IPS-20b (cell line): ENCODE measurements around the gene ZYX.

Experiments
- H3K27ac ChIP-seq: one replicate; pipeline ENCODE4 v1.5.1; 2013; ENCODE audit warnings: low read length
- H3K27me3 ChIP-seq: 2 replicates; pipeline ENCODE4 v1.6.1; 2013; ENCODE audit warnings: mild to moderate bottlenecking, low read length, inconsistent platforms; ENCODE audit not compliant: insufficient read depth
- H3K36me3 ChIP-seq: 2 replicates; pipeline ENCODE4 v1.6.1; 2013; ENCODE audit warnings: low read depth, mild to moderate bottlenecking, inconsistent platforms, low read length, moderate library complexity; ENCODE audit not compliant: insufficient read depth
- H3K4me1 ChIP-seq: 2 replicates; pipeline ENCODE4 v1.6.1; 2013; ENCODE audit warnings: mild to moderate bottlenecking, control low read depth, inconsistent platforms, low read length, moderate library complexity; ENCODE audit not compliant: insufficient read depth
- H3K4me3 ChIP-seq: 2 replicates; pipeline ENCODE4 v1.5.1; 2013; ENCODE audit warnings: mild to moderate bottlenecking, low read length, inconsistent platforms
- H3K9ac ChIP-seq: 2 replicates; pipeline ENCODE4 v1.6.1; 2013; ENCODE audit warnings: low read depth, mild to moderate bottlenecking, inconsistent platforms, low read length, moderate library complexity
- H3K9me3 ChIP-seq: 2 replicates; pipeline ENCODE4 v1.6.1; 2013; ENCODE audit warnings: mild to moderate bottlenecking, low read depth, low read length, inconsistent platforms; ENCODE audit not compliant: insufficient read depth

ZYX gene

DNA sequence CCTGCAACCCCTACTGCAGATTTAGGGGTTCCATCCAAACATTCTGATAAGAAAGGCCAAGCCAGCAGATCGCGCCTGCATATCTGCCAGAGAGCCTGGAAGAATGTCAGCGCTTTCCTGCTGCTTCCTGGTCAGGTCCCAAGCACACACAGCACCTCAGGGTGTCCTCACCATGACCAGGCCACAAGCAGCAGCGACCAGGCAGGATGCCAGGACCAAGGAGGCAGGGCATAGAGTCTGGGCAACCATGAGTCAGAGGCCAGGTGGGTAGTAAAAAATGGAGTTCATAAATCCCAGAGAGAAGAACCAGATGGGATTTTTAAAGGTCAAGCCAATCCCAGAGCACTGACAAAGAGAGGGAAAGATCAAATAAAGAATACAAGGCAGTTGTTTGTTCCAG is 13.2 kb upstream of the ZYX start:
- Histone ChIP-seq H3K4me3 (no peak overlapping the region), H3K9me3 (no peaks in the 10 kb centered on the region), H3K36me3 (no peaks in the 10 kb centered on the region), H3K4me1 (peaks cover 29% of the 10 kb centered on the region), H3K27me3 (peaks cover 26% of the 10 kb centered on the region), H3K27ac (no peak overlapping the region), H3K9ac (no peak overlapping the region)

DNA sequence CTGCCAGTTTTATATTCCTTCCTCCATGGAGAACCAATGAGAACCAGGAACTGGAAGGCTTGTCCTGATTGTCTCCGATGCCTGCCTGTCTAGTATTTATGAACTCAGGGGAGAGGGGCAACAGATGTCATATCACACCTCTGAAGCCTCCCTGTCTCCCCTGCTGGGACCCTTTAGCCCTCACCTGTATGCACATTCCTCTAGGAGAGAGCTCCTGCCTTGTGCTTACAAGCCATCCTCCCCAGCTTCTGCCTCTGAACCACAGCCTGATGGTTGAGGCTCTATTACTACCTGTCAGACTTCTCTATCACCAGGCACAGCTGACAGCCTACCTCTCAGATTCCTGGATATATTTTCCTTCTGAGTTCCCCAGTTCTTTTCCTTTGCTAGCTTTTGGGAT is 12.8 kb upstream of the ZYX start:
- no peaks in the 10 kb centered on the region for H3K9me3 ChIP-seq
- no peak overlapping the region for H3K4me3 ChIP-seq
- H3K27ac ChIP-seq = no peak overlapping the region
- H3K36me3 ChIP-seq = no peaks in the 10 kb centered on the region
- peaks cover 22% of the 10 kb centered on the region for H3K27me3 ChIP-seq
- H3K4me1 ChIP-seq = peaks cover 26% of the 10 kb centered on the region
- no peak overlapping the region for H3K9ac ChIP-seq

DNA sequence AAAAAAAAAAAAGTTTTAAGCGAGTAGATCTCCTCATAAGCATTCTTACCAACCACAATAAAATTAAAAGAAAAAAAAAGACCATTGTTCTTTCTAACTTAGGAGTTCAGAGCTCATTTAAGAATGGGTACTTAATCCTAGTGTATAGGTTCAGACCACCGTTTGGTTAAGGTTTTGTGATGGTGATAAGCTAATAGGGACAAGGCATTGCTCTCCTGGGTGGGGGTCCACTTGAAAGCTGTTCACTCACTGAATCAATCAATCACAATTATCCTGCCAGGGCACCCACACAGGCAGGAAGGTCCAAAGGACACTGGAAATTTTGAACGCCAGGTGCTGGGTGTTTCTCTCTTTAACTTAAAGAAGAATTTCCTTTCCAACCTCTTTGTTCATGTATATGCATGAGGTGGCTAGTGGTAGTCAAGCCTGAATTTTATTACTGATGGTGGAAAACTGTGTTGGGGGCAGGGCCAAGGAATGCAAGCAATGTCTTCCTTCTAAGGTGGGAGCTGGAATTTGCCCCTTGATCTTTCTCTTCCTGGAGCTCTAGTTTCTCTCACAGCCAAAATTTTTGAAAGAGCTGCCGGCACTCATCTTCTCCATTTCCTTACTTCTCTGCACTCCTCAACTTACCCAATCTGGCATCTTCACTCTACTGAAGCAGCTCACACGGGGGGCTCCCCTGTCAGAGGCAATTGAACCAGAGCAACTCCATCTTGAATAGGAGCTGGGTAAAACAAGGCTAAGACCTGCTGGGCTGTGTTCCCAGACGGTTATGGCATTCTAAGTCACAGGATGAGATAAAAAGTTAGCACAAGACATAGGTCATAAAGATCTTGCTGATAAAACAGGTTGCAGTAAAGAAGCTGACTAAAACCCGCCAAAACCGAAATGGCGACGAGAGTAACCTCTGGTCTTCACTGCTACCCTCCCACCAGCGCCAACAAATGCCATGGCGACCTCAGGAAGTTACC is 11.2 kb upstream of the ZYX start:
- Histone ChIP-seq H3K9ac (peak overlapping the region; percentile 57; the same call in 1 of the 2 replicates), H3K27me3 (peaks cover 6% of the 10 kb centered on the region; the same call in 1 of the 2 replicates), H3K4me3 (peak overlapping the region; percentile 46; the same call in 1 of the 2 replicates), H3K9me3 (no peaks in the 10 kb centered on the region), H3K4me1 (peaks cover 25% of the 10 kb centered on the region), H3K36me3 (no peaks in the 10 kb centered on the region), H3K27ac (no peak overlapping the region)

DNA sequence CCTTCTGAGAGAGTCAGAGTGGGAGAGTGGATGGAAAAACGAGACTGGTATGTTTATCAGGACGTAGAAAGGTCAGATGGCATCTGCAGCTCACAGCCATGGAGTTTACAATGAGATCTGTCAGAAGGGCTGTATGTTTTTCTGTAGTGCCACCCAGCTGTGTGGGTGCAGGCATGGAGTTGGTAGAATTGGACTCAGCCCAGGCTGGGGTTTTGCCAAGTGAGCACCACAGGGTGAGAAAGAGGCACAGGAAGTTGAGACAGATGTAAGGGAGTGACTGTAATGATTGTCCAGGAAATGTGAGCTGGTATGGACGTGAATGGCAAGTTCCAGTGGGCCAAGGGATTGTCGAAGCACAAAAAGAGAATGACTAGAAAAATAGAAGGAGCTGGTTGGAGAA is 9.1 kb upstream of the ZYX start:
- no peak overlapping the region for H3K27ac ChIP-seq

DNA sequence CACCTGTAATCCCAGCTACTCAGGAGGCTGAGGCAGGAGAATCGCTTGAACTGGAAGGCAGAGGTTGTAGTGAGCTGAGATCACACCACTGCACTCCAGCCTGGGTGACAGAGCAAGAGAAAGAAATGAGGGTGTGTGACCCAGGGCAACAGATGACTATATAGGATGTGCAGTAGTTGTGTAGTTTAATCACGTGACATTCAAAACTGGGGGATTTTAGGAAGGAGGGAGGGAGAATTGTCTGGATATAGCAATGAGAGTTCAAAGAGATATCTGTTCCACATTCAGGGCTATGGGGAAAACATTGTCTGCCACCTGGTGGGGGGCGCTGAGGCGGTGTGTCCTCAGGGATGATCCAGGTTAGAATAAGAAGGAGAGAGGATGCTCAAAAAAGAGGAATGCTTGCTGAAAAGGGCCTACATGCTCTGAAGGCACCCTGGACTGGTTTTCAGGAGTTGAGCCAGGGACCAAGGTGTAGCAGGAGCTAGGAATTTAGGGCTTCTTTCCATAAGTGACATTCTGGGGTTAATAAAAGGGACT is 7.8 kb upstream of the ZYX start:
- H3K27ac ChIP-seq = no peak overlapping the region

More for the DNA sequence above, 9.1 kb upstream of the ZYX start:
- H3K4me3 ChIP-seq = no peak overlapping the region
- no peak overlapping the region for H3K9ac ChIP-seq
- no peaks in the 10 kb centered on the region for H3K27me3 ChIP-seq
- peaks cover 25% of the 10 kb centered on the region for H3K4me1 ChIP-seq
- H3K9me3 ChIP-seq = no peaks in the 10 kb centered on the region
- no peaks in the 10 kb centered on the region for H3K36me3 ChIP-seq

DNA sequence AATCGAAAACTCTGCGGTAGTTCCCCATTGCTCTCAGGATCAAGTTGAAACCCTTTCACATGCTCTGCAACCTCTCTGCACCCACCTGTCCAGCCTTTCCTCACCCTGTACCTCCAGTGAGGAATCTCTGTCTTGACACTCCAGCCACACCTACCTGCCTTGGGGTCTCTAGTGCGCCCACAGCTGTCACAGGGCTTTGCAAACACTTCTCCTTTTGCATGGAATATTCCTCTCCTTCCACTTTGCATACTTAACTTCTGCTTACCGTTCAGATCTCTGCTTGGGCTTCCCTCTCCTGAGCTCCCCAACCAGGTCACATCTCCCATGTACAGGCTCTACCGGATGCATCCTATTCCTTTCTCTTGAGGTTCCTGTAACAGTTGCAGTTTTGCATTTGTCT is 6.6 kb upstream of the ZYX start:
- H3K9me3 ChIP-seq = no peaks in the 10 kb centered on the region
- no peak overlapping the region for H3K9ac ChIP-seq
- H3K4me3 ChIP-seq = no peak overlapping the region
- no peaks in the 10 kb centered on the region for H3K36me3 ChIP-seq
- no peak overlapping the region for H3K27ac ChIP-seq
- peaks cover 24% of the 10 kb centered on the region for H3K4me1 ChIP-seq
- H3K27me3 ChIP-seq = no peaks in the 10 kb centered on the region

More for the DNA sequence above, 7.8 kb upstream of the ZYX start:
- Histone ChIP-seq H3K9me3 (no peaks in the 10 kb centered on the region), H3K9ac (no peak overlapping the region), H3K4me3 (no peak overlapping the region), H3K36me3 (no peaks in the 10 kb centered on the region), H3K27me3 (no peaks in the 10 kb centered on the region), H3K4me1 (peaks cover 24% of the 10 kb centered on the region)

DNA sequence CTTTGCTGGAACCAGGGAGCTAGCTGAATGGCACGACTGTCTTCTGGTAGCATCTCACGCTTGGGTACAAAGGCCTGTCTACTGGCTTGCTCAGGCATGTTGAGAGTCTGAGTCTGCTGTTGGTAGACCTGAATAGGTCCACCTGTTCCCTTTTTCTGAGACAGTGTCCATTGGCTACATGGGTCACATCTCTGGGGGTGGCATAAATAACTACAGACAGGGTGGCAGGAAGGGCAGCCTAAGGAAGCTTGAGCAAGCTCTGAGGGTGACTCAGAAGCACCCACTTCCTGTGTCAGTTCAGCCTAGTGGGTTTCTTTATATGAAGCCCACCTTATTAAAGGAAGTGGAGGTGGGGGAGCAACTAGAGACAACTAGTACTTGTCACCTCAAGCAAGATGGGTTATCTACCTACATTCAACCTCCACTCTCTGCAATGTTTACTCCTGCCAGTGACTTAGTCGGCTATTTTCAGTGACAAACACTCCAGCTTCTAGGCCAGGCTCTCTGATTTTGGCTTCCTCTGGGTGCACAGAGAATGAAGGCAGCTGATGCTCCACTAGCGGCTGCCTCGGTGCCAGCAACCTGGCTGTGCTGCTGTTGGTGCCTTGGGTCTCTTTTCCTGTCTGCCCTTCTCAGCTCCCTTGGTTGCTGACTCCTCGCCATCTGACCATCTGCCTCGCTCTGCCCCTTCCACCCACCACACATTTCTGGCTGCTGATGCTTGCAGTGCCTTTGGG is 5.7 kb upstream of the ZYX start:
- Histone ChIP-seq H3K27ac (no peak overlapping the region), H3K4me1 (peaks cover 16% of the 10 kb centered on the region), H3K27me3 (no peaks in the 10 kb centered on the region), H3K36me3 (no peaks in the 10 kb centered on the region), H3K9me3 (no peaks in the 10 kb centered on the region), H3K4me3 (no peak overlapping the region), H3K9ac (no peak overlapping the region)

DNA sequence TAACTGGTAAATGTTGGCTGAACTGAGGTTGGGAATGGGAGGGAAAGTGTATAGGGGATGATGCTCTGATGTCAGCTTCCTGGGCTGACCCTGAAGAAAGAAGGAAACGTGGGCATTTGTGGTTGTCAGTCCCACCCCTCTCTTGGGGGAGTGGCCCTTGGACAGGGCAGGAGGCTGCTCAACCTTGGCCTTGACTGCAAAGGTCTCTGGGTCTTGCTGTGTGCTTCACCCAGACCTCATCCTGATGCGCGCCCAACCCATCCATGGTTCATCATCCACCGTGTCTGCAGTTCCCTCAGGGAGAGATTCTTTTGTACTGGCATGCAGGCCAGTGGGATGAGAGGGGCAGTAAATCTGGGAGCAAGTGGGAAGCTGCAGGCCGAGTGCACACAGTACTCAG is 4.7 kb upstream of the ZYX start:
- Histone ChIP-seq H3K27me3 (no peaks in the 10 kb centered on the region), H3K4me1 (peaks cover 12% of the 10 kb centered on the region), H3K9me3 (no peaks in the 10 kb centered on the region), H3K4me3 (no peak overlapping the region), H3K9ac (no peak overlapping the region), H3K36me3 (no peaks in the 10 kb centered on the region), H3K27ac (no peak overlapping the region)

DNA sequence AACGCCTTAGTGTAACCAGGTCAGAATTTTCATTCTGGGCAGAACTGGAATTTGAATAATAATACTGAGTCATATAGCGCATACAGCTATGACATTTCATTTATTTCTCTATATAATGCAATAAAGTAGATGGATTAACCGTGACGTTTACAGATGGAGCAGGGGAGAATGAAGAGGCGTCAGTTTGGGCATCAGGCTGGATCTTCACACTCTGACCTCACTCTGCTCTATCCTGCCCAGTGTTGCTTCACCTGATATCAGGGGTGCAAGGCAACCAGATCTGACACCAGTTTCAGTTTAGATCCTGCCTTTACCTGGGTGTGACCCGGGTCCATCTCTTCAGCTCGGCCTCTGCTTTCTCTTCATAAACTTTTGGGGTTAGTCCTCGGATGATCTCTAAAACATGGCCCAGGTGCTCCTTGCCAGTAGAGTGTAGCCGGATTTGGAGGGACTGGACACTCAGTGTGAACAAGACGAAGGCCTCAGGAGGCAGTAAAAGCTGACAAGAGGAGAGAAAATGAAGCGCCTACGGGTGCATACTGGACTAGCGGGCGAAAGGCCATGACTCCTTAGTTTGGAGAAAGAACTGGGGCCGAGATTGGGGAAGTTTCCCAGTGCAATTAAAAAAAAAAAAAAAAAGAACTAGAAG is 1.4 kb upstream of the ZYX start:
- Histone ChIP-seq H3K36me3 (peaks cover 26% of the 10 kb centered on the region), H3K4me1 (peaks cover 21% of the 10 kb centered on the region), H3K9me3 (no peaks in the 10 kb centered on the region), H3K27me3 (no peaks in the 10 kb centered on the region), H3K9ac (peak overlapping the region; percentile 99; the same call in 1 of the 2 replicates), H3K27ac (no peak overlapping the region), H3K4me3 (peak overlapping the region; percentile 93)

DNA sequence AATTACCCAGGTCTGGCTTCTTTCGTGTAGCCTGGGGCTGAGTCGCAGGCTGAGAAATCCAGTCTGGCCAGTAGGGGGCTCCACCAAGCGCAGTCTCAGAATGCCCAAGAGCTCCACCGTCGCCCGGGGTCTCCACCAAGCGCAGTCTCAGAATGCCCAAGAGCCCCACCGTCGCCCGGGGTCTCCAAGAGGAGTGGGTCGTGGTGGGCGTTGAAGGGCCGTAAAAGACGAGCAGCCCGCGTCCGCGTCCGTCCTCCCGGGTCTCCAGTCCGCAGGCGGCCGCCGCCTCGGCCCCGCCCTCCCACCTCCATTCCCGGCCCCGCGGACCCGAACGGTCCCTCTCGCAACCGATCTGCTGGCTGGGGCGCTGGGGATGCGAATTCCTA is 892 bp upstream of the ZYX start:
- H3K27me3 ChIP-seq = no peaks in the 10 kb centered on the region
- peaks cover 19% of the 10 kb centered on the region for H3K4me1 ChIP-seq
- peaks cover 31% of the 10 kb centered on the region for H3K36me3 ChIP-seq
- H3K27ac ChIP-seq = peak overlapping the region; percentile 96
- no peaks in the 10 kb centered on the region for H3K9me3 ChIP-seq
- peak overlapping the region; percentile 99 for H3K9ac ChIP-seq
- H3K4me3 ChIP-seq = peak overlapping the region; percentile 93

DNA sequence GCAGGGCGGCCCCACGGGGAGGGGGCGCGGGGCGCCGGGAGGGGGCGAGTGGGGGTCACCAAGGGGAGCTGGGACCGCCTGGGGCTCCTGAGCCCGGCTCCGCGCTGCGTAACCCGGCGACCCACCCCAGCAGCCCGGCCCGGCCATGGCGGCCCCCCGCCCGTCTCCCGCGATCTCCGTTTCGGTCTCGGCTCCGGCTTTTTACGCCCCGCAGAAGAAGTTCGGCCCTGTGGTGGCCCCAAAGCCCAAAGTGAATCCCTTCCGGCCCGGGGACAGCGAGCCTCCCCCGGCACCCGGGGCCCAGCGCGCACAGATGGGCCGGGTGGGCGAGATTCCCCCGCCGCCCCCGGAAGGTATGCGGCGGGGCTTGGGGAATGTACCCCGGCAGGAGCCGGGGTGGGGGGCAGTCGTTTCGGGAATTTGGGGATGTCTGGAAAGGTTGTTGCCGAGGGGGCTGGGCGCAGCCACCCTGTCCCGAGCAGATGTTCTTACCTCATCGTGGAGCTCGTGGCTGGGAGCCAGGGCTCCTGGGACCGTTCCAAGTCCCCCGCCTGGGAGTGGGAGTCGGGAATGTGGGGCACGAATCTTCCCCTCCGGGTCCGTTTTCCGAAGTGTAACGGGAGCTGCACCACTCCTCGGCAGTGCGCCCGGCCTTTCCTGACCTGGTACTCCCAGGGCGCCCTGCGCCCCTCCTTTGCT is 431 bp downstream of the ZYX start:
- H3K4me3 ChIP-seq = peak overlapping the region; percentile 93
- H3K27me3 ChIP-seq = no peaks in the 10 kb centered on the region
- H3K4me1 ChIP-seq = peaks cover 19% of the 10 kb centered on the region
- peaks cover 43% of the 10 kb centered on the region for H3K36me3 ChIP-seq
- peak overlapping the region; percentile 74 for H3K27ac ChIP-seq
- peak overlapping the region; percentile 97 for H3K9ac ChIP-seq
- no peaks in the 10 kb centered on the region for H3K9me3 ChIP-seq
